ENCODE data around the gene ZFHX3.

The ZFHX3 gene

DNA sequence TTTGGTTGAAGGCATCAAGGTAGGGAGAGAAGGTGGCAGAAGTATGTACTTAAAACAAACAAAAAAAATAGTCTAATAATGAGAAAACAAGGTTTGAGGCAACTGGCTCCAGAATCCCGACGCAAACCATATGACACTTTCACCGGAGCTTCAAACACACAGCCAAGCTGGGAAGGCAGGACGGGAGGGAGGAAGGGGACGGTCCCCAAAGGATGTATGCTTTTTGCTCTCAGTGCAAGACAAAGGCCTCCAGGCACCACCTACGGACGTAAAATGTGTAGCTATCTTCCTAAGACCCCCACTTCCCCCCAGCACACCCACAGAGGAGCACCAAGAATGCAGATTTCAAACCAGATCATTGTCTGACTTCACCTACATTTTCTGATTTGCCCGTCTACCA, 102.3 kb downstream of the ZFHX3 start:
- DNase-seq, result no peak

DNA sequence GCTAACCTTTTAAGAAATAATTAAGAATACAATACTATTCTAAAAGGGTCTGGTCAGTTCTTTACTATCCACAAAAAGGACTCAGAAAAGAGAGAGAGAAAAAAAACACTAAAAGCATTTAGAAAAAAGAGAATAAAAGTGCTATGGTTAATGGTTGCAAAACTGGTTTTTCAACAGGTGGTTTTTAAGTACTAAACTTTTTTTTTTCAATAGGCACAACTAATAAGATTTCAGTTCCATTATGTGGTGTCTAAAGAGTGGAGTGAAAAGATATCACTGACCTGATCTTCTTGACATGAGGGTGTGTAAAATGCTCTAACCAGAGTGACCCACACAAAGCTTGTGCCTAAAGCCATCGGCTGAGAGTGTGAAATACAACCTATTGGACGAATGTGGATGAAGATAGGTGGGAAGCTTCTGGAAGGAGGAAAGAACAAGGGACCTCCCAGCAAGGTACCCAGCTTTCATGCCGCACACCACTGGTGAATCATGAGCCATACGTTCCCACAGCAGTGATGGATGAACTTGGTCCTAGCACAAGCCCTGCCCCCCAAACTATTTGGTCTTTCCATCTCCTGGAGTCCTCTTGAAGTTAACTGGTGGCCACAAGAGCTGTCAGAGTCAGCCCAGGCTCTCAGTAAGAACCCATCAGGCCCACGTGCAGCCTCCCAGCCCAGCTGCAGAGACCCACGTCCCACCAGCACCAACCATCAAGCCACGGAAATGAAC, 103.0 kb downstream of the ZFHX3 start:
- no peak for DNase-seq

DNA sequence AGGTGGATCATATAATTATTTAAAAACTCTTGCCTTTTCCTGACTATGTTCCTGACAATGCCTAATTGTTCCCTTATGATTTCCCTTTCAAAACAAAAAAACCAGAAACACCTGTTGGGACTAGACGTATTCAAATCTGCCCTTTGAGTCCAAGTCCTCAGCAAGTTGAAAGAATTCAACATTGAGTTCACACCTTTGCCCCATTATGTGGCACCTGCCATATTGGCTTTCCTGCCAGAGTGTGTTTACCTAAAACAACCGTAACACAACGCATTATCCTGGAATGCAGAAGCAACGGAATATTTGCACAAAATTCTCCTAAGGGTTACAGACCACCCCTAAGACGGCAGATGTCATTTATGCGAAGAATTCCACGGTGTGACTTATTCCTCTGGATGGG, 105.9 kb downstream of the ZFHX3 start:
- DNase-seq, result no peak

DNA sequence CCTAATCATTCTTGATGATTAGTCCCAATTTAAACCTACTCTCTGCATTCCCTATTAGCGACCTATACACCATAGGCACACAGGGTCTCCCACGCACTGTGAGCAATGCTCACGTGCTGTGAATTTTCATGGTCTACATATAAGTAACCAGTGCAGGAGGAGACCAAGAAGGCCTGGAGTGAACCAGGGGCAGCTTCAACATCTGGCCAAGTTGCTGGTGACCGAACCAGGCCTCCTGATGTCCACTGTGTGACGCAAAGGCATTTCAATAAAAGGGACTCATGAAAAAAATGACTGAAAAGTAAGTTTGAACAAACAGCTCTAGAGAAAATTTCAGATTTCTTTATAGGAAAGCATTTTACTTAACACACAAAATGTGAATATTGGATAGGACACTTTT, 107.0 kb downstream of the ZFHX3 start:
- no peak for DNase-seq

DNA sequence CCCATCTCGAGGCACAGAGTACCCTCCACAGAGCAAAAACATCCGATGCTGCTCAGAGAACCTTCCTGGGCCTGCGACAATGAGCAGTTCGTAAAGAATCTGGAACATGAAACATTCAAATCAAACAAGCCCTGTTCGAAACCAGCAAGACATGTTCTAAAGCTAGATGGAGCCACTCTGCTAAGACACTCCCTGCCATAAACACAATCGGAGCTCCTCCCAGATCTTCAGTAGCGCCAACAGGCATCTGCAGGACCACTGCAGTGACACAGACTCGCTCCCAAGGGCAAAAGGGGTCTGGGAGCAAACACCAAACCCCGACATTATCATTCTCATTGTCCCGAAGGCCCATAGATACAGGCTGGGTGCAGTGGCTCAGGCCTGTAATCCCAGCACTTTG, 108.7 kb downstream of the ZFHX3 start:
- DNase-seq, result no peak

DNA sequence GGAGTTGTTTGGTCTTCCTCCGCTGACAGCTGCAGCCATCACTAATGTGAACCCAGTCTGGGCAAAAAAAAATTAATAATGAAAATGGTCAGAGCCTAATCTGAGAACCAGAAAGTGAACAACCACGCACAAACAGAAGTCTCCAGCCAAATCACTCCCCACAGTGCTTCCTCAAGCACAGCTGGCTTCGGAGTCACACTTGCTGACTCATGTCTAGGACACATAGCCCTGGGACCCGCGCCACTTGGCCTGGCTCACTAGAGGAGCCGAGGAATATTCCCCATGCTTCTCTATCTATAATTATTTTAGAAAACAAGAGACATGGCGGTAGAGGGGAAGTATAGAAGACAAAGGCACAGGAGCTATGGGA, 109.1 kb downstream of the ZFHX3 start:
- DNase-seq, result no peak

DNA sequence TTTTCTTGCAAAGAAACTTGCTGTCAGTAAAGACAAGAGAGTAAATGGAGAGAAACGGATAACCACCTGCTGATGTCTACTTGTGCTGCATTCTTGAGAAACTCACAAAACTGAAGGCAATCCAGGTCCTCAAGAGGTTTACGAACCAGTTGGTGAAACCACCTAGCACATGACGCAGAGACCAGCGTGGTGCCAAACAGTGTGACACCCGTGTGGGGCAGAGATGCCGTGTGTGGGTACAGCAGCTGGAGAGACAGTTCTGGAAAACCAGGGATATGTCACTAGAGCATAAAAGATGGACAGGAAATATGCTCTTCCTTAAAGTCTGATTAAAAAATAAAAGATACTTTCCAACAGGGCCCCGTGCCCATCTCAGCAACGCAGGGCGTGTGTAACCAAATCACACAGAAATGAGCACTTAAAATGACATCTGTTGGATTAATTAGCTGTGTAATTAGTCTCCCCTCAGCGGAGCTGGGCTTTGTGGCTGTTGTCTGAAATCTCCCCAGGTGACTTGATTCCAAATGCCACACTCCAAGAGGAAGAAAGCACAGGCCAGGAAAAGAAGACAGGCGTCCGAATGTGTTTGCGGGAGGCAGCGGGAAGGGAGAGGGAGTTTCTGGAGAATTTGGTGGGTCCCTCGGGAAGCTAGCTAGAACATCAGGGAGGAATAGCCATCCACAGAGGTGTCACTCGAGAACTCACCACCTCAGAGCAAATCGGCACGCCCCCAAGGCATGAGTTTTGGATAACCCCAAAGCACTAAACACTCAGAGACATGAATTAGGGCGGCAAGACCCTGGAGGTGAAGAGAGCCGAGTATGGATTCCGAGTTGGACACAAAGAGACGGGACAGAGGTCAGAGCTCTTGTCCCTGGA, 109.8 kb downstream of the ZFHX3 start:
- no peak for DNase-seq

DNA sequence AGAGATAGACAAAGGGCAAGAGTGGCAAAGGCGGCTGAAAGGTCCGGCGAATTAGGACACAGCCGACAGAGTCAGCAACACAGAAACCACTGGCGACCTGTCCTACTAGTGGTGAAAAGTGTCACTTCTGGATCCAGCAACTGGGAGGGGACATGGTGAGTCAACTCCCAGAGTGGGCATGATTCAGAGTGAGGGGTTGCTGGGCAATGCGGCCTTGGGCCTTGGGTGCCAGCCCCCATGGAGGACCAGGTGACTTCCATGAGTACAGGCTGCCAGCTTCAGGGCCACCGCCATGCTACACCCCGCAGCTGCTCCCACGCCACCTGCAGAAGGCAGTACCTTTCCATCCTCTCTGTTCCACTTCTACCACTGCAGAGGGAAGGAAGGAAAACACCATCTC, 110.6 kb downstream of the ZFHX3 start:
- no peak for DNase-seq

DNA sequence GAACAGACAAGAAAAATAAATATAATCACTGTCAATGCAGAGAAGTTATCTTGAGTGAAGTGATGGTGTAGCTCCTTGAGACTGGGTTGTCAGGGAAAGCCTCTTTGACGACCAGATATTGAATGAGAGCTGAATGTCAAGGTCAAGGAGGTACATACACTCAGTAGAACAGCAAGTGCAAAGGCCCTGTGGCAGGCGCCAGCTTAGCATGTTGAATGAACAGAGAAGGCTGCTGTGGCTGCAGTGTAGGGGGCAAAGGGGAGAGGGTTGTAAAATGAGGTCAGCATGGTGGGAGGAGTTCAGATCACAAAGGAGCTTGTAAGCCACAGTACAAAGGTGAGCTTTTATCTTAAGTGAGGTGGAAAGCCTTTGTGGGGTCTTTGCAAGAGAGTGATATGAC, 111.5 kb downstream of the ZFHX3 start:
- no peak for DNase-seq

DNA sequence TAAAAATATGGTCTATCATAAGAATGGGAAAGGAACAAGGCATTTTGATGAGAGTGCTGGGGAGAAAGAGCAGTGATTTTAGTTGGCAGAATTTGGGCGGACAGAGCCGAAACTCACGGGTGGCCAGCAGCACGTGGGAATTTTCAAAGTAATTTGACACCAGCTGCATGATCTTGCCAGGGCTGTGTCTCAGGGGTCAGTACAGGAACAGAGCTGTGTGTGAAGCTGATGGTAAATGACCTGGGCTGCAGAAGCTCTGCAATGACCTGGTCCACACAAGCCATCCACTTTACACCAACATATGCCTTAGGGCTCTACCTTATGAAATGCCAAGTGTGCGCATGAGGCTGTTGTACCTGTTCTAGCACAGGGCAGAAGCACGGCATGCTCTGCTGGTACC, 112.0 kb downstream of the ZFHX3 start:
- DNase-seq, result no peak

DNA sequence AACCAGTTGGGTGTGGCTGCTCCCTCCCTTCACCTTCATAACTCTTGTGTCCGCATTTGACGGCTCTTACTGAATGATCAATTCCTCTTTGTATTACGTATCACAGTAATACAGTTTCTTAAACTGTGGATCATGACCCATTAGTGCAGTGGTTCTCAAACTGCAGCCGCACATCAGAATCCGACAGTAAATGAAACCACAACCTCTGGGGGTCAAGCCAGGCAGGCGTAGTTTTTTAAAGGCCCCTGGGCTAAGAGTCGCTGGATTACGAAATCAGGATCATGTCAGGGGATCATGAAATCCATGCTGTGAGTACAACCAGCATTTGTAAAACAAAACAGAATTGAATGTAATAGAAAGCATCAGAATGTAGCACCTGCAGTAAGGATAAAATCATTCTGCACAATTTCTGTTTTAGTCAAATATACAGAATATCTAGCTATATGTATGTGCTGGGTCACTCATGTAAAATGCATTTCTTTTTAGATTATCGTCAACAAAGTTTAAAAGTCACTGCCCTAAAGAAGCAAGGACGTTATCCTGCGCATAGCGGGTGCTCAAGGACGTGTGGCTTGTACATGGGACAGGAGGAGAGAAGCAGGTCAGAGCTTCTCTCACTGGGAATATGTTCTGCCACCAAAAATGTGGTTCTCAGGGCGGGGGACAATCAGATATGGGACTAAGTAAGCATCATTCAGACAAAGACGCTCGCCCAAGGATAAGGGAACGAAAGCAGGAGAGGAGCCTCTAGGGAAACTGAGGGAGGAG, 113.1 kb downstream of the ZFHX3 start:
- DNase-seq, result no peak

DNA sequence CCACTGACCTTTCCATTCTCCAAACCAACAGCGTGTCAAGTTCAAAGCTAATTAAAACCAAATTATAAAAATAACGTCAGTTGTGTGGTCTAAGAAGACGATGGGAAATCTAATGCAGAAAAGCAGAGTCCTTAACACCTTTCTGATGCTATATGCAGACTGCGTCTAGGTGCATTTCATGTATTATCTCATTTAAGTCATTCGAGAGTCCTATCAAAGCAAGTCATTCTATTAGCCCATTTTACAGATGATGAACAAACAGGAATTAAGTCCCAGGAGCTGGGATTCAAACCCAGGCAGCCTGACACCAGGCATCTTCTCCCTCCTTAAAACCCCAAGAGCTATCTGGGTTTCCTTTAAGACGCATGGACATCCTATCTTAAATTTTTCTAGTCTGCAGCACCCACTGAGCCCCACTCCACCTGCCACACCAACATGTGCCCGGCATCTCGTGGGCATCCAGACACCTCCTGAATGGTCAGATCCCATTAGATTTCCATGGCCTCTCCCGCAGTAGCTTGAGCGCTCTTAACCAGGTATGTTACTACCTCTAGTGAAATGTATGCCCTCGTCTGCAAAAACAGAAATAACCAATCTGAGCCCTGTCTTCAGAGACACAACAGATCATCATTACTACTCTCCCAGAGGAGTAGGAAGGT, 115.1 kb downstream of the ZFHX3 start:
- no peak for DNase-seq

DNA sequence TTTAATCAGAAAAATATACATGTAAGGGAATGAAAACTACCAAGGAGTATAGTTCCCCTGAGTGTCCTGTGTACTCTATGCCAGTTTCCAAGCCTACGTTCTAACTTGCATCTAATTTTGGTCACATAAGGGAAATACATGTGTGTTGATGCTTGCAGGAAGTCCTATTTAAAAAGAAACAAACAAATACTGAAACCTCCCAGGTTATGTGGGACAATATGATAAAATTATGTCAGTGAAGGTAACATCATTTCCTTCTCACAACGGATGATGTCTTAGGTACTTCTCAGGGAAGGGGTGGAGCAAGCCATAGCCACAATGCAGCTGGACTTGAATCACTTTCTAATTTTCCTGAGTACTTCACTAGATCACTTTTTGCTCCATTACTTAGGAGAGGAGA, 115.9 kb downstream of the ZFHX3 start:
- no peak for DNase-seq

DNA sequence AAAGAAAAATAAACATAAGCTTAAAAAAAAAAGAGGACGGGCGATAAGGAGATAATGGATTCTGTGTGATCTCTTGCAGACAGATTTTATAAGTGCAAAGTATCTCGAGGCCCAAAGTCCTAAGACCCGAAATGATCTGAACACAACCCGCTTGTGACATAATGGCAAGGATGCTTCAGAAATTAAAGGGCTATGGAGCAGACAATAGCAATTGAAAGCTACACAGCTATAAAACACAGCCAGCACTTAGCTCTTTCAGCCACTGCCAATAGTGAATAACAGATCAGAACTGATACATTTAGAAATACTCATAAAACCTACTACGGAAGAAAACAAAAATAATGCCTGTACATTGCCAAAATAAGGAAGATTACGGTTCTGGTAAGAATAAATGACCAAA, 117.5 kb downstream of the ZFHX3 start:
- no peak for DNase-seq

DNA sequence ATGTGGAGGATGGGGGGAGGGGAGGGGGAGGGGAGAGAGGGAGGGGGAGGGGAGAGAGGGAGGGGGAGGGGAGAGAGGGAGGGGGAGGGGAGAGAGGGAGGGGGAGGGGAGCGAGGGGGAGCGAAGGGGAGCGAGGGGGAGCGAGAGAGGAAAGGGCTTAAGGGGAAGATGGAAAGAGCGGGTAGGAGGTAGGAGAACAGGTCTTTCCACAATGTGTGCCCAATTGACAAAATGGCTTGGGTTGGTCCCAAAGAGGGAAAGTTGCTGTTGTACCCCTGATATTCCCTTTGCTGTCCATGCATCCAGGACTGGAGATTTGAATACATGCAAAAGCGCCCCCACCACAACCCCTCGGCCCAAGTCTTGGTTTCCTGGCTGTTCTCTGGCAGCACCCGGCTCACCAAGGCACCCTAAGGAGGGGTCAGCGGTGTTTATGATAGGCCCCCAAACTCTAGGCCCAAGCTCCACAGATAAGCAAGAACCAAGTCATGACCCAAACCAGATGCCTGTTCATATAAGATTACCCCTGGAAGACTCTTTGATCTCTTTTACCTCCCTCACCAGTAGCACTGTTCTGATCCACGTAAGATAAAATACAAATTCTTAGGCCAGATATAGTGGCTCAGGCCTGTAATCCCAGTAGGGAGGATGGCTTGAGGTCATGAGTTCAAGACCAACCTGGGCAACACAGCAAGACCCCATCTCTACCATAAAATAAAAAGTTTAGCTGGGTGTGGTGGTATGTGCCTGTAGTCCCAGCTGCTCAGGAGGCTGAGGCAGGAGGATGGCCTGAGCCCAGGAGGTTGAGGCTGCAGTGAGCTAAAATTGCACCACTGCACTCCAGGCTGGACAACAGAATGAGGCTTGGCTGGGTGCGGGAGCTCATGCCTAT, 119.6 kb downstream of the ZFHX3 start:
- no peak for DNase-seq

DNA sequence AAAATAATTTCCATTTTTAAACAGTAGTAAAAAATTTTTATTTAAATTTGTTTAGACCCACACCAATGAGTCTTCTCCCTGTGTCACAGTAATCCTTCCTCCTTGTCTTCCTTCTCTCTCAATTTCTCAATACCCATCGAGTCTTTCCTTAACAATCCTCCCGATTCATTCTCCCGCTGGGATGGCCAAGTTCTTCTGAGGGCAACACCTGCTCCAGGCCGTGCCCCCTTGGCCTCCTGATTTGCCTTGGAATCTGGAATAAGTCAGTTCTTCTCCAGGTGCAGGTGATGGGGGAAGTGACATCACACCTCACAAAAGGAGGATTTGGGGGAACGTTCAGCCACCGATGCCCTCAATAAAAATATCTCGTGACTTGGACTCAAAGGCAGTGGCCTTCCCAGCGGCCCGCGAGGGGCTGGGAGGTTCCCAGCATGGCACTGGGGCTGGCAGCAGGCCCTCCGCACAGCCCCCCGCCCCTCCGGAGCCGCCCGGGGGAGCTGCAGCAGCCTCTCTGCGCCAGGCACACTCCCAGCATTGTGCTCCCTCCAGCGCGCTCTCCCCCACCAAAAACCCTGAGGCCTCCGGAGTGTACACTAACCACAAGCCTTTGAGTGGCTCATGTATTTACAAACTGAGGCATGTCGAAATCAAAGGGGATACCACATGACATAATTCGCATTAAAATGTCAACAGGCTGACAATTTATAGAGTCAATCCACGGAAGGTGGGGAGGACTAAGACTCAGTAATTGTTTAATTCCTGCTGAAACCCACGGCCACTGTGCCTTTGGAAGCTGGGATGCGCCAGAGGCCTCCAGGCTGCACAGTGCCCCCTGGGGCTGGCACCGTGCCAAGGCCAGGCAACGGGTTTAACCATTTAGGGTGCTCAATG, 120.5 kb downstream of the ZFHX3 start:
- peak; percentile 68 for DNase-seq

DNA sequence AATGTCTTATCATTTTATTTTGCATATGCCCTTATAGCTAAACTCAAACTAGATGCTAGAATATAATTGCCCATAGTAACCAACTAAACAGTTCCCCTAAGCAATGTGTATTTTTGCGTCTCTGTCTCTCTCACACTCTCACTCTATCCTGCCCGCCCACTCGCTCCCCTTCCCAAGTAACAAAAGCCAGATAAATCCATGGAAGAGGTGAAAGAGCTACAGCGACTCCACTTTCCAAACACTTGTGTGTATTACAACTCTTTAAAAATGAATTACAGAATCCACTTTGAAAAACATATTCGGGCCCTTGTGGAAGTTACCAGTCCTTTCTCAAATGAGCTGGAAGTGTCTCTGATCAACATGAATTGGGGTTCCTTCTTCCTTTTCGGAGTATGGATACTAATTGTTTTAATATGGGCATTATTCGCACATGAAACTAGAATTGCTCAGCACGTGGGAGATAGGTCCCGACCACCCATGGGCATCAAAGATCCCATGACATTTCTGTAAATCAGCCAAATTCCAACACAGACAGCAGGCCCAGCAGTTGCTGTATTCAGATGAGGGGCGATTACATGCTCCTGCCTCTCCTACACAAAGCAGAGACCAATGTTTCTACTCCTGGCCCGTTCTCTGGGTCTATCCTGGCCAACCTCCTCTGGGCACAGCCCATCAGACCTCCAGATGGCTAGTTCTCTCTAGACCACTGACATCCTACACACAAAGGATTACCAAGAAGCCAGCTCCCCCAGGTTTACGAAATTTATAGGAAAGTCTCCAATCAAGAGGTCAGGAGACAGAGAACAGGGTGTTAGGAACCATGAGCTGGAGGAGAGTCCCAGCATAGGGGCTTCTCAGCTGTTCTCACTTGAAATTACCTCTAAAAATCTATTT, 121.5 kb downstream of the ZFHX3 start:
- DNase-seq, result no peak

DNA sequence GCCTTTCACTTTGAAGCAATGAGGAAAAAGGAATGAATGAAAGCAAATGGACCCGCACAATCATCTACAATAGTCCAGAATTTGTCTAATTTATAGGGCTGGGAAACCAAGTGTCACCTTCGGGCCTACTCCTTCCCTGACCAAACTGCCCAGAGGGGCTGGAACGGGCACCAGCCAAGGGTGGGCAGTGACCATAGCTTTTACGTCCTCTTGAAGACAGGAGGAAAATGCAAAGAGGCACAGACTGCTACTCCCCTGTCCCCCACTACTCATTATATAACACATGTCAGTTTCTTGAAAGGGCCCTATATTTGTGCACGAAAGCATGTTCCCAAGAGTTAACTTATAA, 122.3 kb downstream of the ZFHX3 start:
- no peak for DNase-seq

DNA sequence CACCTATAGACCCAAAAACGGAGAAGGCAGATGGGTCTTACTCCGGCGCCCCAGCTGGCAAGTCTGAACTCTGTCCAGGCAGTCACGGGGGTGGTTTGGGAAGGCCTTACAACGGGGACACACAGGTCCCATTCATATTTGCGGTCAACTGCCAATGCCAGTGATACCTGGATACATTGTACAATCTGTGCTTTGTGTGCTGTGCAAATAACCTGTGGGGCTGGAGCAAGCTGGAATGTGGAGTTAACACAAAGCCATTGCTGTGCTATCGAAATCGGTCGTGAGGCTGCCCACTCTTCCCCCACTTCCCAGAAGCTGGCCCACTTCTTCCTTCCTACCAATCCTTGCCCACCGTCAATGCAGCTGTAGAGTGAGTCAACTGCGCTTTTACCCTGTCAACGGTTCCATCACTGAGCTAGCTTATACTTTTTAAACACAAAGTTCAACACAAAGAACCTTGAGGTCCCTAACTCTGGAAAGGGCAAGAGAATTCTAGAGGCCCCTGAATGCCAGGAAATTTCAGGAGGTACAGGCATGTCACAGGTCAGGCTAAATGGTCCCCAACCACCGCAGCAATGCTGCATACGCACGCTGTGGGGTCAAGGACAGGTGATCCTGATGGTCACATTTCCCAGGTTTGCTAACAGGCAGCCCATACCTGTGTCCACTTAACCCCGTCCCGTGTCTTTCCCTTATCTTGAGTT, 122.8 kb downstream of the ZFHX3 start:
- no peak for DNase-seq

DNA sequence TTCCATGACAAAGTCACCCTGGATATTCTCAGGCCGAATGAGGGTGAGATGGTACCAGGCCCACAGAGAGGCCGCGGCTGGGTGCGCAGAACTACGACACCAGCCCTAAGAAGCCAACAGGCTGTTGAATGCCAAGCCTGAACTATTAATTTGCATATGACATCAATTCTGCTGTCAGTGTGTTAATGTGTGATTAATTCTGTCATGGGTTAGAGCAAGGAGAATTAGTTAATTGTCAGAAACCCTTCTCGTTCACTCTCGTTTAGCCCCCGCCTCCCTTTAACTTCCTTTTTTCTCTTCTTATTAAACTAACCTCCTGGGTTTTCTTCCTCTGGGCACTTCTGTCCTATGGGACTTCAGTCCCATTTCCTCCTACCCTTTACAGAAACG, 123.4 kb downstream of the ZFHX3 start:
- DNase-seq, result no peak

All from NCI-H1436 treated with DMSO at 0.1 percent for 48 hours (cell line).